Hepatic stellate cell (primary cell): ENCODE results near the gene STC2.

Experiments used
- DNase-seq: peaks from one replicate; pipeline ENCODE4 v3.0.0; 2011; ENCODE audit warnings: low spot score

STC2 gene

DNA sequence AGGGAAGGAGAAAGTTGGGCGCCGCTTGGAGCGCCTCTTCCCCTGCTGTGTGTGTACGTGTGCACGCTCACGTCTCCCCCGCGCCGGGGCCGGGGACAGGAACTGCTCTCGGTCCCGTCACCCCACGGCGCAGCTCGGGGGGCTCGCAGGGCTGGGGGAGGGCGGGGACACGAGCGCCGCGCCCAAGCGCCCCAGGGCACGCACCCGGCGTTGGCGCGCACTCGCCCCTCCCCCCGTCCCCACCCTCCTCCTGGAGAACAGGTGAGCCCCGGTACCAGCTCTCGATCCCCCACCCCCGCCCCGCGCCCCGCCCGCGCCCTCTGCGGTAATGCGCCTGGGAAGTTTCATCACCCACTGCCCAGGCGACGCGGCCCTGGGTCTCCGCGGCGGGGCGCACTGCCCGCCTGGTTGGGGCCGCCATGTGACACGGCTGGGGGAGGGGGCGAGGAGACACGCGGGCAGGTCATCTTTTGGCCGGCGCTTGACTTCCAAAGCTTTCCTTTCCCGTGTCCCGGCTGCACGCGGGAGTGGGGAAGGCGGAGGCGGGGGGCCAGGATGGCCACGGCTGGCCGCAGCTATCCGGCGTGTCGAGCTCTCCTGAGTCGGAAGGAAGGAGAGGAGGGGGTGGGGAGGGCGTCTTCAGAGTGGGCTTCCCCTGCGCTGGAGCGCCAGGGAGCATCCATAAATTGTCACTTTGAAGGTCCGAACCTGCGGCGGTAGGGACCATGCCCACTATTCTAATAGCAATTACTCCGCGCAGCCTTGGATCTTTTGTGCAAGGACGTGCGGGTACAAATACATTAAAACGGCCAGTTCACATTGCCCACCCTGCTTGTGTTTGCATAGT lies 1.5 kb upstream of the STC2 start:
- peak; percentile 55 for DNase-seq

DNA sequence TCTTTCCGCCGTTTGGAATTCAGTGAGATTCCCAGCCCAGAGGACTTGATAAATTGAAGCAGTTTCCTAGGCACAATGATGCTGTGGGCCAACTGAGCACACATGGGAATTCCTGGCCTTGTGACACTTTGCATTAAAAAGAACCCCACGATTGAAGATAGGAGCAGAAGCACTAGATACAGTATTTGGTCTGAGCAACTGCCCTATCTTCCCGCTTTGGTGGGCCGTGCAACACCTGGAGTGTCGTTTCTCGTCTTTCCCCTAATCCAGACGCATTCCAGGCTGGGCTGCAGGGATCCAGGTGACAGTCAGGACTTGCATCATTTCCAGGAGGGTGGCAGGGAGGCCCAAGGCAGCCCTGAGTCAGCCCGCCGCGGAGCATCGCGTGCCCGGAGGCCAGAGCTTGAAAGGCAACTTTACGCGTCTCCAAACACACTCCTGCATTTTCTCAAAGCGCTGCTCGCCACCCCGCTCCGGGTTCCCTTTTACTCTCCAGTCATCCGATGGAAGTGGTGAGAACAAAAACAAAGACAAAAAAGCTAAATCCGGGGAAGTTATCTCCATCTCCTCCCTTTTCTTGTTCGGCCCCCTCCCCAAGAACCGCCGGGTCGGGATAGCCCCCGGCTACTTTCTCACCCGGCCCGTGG lies 753 bp upstream of the STC2 start:
- DNase-seq: peak; percentile 83

DNA sequence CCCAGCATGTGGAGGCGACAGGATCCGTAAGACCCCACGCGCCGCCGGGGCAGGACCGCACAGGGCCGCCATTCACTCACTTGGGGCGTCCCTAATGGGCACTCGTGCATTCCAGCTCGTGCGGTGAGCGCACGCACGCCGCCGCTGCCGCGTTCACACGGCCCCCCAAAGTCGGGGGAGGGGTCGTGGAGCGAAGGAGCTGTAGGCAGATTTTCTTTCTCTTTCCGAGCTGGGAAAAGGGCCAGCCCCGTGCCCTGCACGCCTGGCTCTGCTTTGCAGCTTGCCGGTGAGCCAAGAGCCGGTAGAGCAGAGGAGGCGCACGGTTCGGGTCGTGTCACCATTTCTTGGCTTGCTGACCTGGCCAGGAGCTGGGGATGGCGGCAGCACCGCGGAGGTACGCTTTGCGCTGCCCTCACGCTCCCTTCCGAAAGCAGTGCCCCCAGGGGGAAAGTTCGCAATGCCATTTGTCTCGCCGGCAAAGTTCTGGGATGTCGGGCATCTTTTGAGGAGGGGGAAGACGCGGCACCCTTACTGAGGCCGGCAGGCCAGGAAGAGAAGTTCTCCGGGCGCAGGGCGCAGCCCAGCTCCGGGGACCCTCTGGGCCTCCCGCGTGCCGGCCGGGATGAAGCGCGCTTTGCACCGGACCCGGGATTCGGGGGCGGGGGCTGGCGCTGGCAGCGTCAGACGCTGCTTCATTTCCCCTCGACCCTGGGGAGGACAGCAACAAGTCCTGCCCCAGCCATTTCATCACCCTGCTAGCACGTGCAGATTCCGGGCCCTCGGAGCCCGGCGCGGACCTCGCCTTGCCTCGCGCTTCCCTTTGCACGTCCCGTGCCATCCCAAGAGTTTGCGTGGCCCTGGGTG lies 898 bp downstream of the STC2 start:
- peak; percentile 66 for DNase-seq

DNA sequence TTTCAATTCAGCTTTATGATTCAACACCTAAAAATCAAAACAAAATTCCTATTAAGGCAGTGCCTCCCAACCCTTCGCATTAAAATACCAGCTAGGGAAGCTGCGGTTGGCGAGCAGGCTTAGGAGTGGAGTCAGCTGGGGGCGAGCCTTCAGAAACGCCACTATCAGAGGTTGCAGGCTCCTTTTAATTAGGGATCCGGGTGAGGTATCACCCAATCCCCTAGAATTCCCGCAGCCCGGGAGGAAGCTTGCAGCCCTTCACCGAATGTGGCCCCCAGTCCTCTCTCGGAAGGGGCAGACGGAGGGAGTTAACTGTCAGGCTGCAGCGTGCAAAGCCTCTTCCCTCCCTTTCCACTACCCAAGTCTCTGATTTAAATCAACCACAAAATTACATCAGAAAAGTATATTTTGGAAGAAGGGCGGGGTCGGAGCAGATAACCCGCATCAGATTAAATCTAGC lies 1.7 kb downstream of the STC2 start:
- peak; percentile 83 for DNase-seq

DNA sequence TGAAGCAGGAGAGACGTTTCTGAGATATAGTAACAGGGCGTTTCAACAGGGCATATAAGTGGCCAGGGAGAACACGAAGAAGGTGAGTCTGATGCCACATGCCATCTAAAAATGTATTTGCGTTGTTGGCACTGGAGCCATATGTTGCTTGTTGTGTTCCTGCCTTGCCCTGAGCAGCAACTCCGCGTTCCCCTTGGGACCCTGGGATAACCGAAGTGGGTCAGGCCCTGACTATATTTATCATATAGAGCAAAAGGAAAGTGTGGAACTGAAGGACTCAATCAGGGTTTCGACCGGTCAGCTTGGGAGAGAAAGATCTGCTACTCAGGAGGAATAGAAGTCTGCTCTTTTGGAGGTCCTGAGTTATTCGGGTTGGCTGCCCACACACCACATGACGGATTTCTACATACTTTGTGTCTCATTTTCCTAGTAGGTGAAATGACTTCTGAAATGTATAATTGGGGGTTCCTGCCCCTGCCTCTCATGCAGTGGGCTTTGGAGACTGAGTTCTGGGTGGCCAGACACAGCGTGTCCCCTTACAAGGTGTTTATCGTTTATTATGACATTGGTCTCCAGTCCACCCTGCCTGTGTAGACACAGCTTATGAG lies 3.0 kb downstream of the STC2 start:
- DNase-seq: no peak

DNA sequence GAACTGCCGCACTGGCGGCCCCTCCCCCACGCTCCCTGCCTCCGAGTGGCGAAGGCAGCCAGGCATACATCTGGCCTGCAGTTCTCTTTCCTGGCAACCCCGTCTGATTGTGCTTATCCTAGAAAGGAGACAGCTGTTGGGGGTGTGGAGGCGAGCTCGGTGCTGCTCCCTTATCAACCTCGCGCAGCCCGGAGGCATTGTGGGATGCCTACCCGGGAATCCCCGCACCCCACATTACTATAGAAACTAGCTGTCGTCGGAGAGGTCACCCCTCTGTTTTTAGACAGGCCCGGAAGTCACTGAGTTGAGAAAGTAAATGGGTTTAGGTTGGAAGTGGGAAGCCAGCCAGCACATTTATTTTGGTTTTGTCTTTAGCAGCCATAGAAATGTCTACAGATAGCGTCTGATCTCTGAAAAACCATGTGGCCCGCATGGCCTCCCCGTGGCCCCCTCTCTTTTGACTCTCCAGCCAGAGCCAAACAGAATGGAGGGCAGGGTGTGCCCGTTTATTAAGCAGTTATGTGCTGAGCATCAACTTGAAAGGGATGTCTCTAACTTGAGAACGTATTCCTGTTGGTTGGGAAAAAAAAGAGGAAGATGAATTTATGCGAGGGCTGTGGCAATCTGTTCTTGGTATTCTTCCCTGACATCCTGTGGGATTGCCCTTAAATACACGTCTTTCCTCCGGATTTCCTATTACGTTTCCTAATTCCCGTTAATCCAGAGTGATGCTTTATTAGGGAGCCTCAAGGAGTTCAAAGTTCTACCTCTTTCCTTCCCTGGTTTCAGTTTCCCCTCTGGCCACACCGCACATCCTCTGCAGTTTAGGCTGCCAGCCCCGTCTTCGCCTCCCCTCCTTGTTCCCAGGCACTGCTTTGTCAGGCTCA lies 3.9 kb downstream of the STC2 start:
- DNase-seq: peak; percentile 62

DNA sequence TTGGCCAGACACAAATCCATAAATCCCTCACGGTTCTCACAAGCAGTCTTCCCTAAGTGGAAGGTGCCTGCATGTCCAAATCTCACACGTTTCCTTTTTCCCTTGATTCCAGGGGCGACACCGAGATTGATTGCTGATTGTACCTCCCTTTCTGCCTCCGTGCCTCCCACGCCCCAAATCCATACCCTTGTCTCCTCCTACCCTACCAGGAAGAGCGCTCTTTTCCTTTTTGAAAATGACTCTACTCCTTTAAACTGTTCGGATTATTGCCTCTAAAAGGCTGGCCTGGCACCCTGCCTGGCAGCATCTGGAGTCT lies 4.5 kb downstream of the STC2 start:
- DNase-seq: no peak

DNA sequence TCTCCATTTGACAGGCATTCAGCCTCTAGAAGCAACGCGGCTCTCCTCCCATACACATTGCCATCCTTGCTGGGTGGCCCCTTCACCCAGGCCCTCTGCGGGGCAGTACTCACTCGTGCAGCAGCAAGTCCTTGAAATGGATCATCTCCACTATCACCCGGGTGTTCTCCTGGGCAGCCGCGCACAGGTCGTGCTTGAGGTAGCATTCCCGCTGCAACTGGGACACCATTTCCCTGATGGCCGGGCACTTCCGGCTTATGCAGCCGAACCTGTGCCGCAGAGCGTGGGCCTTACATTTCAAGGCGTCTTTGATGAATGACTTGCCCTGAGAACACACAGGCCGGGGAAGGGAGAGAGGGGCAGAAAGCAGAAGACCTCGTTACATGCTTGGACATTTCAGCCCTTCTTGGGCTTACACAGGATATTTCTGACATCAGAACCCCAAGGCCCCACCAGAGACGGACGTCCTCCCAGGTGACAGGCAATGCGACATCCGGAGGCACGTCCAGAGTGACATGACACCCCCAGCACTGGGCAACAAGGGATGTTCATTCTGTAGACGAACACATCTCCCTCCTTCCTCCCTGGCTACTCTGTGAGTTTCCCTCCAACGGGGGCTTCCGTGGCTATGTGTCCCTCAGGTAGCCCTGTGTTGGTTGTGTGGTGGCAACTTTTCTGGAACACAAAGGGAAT lies 5.0 kb downstream of the STC2 start:
- no peak for DNase-seq

DNA sequence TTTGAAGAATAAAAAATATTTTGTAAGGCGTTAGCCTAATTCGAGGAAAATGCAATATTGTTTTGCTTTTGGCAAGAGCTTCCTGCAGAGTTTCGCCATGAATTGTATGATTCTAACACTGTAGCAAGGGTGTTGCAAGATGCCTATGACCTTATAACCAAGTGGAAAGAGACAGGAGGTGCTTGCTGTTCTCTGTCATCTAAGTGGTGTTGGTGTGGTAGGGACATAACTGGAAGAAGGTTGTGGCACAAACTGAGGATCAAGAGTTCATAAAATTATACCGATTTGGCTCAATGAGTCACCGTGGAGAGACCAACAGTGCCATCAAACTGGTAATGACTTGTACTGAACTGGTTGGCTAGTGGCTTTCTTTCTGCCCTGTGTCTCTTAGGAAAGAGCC lies 6.3 kb downstream of the STC2 start:
- DNase-seq: no peak

DNA sequence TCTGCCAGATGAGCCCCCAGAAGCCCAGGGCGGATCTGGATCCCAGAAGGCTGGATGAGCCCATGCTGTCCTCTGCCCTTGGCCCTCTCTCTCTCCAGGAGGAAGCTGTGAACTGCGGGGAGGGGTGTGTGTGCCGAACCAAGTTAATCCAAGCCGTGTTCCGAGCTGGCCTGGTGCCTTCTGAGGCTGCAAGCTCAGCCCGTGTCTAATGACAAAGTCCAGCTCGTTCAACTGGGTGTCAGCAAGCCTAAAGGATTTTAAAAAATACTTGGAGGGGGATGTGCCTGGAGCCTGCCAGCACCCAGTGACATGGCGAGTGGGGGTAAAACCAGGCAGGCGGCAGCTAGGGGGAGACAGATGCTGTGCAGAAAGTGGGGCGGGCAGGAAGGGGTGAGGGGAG lies 8.0 kb downstream of the STC2 start:
- no peak for DNase-seq

DNA sequence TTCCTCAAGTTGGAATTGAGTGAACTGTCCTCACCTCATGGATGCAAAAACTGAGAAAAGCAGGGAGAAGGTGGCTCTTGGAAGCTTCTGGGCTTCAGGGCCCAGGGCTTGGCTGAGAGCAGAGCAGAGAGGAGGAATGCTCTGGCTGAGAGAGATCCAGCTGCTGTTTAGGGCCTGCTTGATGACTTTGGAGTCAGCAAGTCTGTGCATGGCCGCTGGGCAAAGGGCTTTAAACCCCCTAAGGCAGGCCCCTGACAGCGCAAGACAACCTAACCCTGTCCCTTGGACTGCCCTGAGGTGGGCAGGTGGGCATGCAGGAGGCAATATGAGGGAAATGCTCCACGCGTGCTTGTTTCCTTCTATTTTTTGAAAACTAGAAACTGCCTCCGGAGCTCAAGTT lies 8.6 kb downstream of the STC2 start:
- DNase-seq: no peak

DNA sequence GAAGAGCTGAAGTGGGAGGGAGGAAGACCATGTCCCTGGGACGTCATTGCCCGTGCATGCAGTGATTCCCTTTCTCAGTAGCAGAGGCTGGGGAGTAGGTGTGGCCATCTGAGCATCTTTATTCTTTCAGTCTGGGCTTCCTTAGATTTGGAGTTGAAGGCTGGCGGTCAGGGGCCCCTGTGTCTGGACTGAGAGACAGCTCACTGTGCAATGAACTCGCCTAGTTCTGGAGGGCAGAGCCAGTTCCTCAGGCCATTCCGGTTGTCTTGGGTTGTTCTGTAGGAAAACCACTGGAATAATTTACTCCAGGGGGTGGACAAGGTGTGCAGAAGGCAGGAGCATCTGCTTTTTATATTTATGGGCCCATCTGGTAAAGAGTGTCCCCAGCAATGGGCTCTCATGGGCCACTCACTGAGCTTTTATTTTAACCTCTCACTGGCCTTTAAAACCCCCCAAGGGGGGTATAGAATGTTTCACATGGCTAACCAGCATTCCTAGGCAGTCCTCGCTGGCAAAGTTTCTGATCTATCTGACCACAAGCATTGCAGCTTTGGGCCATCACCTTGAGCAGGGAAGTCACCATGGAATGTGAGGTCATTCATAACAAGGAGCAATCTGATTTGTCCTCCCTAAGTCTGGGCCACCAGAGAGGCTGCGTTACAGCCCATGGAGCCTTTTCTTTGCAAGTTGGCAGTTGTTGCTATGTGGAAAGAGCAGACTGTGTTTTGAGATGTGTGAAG lies 9.2 kb downstream of the STC2 start:
- no peak for DNase-seq

DNA sequence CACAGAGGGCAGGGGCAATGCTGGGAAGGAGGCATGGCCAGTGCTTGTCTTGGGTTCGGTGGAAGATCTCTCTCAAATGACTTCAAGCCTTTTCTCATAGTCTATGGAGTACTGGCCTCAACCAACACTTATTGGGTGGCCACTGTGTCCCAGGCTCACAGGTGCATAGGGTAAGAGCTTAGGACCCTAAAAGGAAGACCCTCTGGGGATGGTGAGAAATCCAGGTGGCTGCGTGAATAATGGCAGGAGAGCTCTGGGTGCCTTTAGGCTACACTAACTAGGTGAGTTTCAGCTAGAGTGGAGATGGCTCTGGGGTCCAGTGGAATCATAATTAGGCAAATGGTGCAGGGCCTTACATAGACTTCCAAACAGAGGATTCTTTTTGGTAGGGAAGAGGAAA lies 9.9 kb downstream of the STC2 start:
- no peak for DNase-seq

DNA sequence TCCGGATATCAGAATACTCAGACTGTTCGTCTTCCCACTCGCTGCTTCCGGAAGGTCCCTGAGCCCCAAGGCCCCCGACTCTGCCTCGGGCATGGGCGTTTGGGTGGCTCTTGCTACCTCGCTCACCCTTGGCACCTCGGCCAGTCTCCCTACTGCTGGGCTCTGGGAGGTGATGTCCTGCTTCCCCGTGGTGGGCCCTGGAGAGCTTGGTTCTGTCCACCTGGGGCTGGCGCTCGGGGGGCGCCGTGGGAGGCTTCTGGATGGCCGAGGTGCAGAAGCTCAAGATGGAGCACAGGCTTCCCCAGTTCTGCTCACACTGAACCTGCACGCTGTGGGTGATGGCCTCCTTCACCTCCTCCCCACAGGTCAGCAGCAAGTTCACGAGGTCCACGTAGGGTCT lies 10.4 kb downstream of the STC2 start:
- no peak for DNase-seq

DNA sequence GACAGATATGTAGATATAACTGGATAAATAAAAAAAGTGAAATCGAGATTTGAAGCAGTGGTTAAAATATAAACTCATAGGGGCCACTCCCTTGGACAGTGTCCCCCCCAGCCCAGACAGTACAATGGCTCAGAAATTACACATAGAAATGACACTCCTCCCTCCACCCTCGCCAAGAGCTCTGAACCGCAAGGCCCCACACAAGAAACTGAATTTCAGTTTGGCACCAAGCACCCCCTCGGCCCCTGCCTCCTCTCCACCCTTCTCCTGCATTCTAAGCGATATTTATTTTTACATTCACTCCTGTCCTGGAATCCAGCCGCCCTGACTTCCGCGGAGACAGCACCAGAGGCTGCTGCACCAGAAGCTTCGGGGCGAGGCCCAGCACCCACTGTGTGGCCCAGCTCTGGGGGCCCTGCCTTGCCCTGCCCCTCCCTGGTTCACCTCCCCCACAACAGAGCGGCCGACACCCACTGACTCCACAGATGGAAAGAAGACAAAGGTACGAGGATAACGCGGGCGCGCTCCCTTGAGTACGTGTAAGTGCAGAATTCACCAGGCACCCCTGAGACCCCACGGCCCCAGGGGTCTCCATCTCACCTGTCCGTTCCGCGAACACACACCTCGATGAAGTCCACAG lies 11.0 kb downstream of the STC2 start:
- DNase-seq: no peak

DNA sequence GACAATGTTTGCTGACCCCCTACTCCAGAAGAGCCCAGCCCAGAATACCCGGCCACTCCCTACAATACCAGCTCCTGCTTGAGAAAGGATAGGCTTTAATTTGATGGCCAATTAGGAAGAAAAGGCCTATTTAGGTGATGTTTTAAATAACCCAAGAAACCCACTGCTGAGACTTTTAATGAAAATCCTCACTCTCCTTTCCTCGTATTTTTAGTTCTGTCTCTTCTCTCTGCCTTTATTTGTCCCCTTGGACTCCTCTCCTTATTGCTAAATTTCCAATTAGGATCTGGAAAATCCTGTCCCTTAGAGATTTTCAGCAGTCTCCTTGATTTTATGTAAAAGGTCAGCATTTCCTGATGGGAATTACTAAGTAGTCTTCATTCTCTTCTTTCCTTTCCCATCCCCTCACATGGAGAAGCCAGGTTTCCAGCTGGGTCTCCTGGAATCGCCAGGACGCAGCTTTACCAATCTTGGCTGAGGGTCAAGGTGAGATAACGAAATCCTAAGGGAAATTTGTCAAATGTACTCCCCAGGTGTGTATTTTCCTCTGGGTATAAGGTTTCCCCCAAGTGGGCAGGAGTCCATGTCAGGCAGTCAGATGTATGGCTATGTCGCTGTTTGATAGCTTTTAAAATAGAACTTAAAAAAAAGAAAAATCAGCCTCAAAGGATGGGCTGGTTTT lies 11.7 kb downstream of the STC2 start:
- no peak for DNase-seq

DNA sequence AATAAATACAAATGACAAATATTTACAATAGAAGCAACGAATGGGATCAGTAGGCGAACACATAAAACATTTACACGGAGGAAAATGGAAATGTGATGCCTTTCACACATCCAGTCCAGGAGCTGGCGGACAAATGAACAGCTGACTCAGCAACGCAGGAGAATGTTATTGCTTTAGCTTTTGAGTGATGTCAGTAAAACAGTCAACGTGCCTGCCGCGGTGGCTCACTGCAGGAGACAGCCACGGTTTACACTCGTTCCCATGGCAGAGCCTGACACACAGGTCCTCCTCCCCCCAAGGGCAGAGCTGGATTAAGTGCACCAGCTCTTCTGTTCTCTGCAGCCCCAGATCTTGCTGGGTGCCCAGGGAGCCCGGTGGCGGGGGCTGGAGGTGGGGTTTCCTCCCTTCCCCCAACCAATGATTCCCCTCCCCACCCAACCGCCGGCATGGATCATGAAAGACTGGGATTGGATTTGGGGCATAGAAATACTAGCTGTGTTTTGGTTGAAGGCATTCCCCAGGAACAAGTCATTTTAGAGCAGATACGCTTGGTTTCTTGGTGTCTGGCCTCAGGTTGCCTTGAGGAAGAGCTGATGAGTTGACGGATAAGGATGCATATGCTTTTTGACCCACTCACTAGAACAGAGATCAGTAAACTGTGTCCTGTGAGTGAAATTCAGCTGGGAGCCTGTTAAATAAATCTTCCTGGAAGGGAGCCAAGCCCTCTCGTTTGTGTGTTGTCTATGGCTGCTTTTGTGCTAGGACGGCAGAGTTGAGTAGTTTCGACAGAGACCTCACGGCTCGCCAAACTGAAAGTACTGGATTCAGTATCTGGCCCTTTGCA lies 12.5 kb downstream of the STC2 start:
- no peak for DNase-seq
